SK-N-SH treated with all-trans-retinoic acid at 6 μM for 48 hours (cell line): ENCODE results near the gene PLEKHG2.

Source experiments
- ARNTL ChIP-seq: fragments of 450-650 bp; formaldehyde crosslinking; IDR thresholded peaks from 2 replicates; pipeline ENCODE4 v1.5.0; 2020; ENCODE audit warnings: low read depth, mild to moderate bottlenecking, moderate library complexity, borderline replicate concordance
- PATZ1 ChIP-seq: fragments of 250-450 bp; sonication (Bioruptor Pico); IDR thresholded peaks from 2 replicates; pipeline ENCODE4 v1.8.0; 2020; ENCODE audit warnings: mild to moderate bottlenecking, moderate library complexity, borderline replicate concordance
- POU6F1 ChIP-seq: fragments of 250-450 bp; sonication (Bioruptor Pico); IDR thresholded peaks from 2 replicates; pipeline ENCODE4 v1.8.0; 2021; ENCODE audit warnings: low read depth, mild to moderate bottlenecking, moderate library complexity, borderline replicate concordance
- RARB ChIP-seq: fragments of 250-450 bp; sonication (Bioruptor Pico); IDR thresholded peaks from 2 replicates; pipeline ENCODE4 v1.8.0; 2021; ENCODE audit warnings: mild to moderate bottlenecking, moderate library complexity
- SNAI2 ChIP-seq: fragments of 250-450 bp; sonication (Bioruptor Pico); IDR thresholded peaks from 2 replicates; pipeline ENCODE4 v1.5.0; 2020; ENCODE audit warnings: mild to moderate bottlenecking, moderate library complexity
- ZC3H10 ChIP-seq: fragments of 250-450 bp; sonication (Bioruptor Pico); IDR thresholded peaks from 2 replicates; pipeline ENCODE4 v1.5.1; 2021; ENCODE audit warnings: mild to moderate bottlenecking, moderate library complexity
- ZFP30 ChIP-seq: fragments of 450-650 bp; formaldehyde crosslinking; IDR thresholded peaks from 2 replicates; pipeline ENCODE4 v1.5.0; 2022; ENCODE audit warnings: mild to moderate bottlenecking, moderate library complexity

- TF ChIP-seq ARNTL (no peak), ZFP30 (CRISPR knock-in tag) (no peak), PATZ1 (CRISPR knock-in tag) (no peak), RARB (CRISPR knock-in tag) (no peak), POU6F1 (CRISPR knock-in tag) (no peak), ZC3H10 (no peak), SNAI2 (CRISPR knock-in tag) (no peak)
Measured at GRCh38 chr19:39422020-39422419, 9.6 kb downstream of the PLEKHG2 start.
